HCT116 (cell line): ENCODE results near the gene RPTOR. TPM values are rescaled to one million over a fixed set of nuclear protein-coding genes. Genes with fewer than 3 reads are reported as not detected.

Experiments used
- ATAC-seq: fragments of 200-7000 bp; cut with Tn5 transposase; 2 replicates; pipeline ENCODE4 v1.9.1; 2020; ENCODE audit warnings: mild to moderate bottlenecking, moderate library complexity
- BruUV-seq: library from RNA; stranded (reverse); fragments of 400-500 nt; replicated peaks from 2 replicates; lab custom pipeline; 2021; lab: Mats Ljungman, UMichigan
- CTCF ChIA-PET: fragments of 300-600 bp; sonication (Branson Sonifier 250); formaldehyde crosslinking; loops from one replicate; lab custom pipeline; 2021; ENCODE audit warnings: antibody characterized with exemption; lab: Charles Lee
- POLR2A ChIA-PET: fragments of 300-600, 350-600 bp; sonication (Branson Sonifier 250); formaldehyde crosslinking; loops from one replicate; lab custom pipeline; 2021; ENCODE audit warnings: antibody characterized with exemption; lab: Charles Lee
- RAD21 ChIA-PET, 2 experiments: fragments of 300-600 bp; sonication (Branson Sonifier 250); formaldehyde crosslinking; loops; one replicate each; lab custom pipeline; 2023; ENCODE audit warnings: low total read pairs in 2 of 2; ENCODE audit not compliant: uncharacterized antibody in 2 of 2, unreplicated experiment in 2 of 2, low non-redundant PET in 1 of 2; lab: Charles Lee
- DNase-seq: peaks from one replicate; pipeline ENCODE4 v3.0.0-alpha.2; 2010; ENCODE audit warnings: low read depth, low spot score
- H2AFZ ChIP-seq: fragments of 200-600 bp; shearing (Covaris generic), sonication (generic); 2 replicates; pipeline ENCODE4 v1.6.1; 2017; ENCODE audit warnings: low read depth, mixed run types, mixed read lengths, antibody characterized with exemption, low read length; ENCODE audit not compliant: poor library complexity, severe bottlenecking
- H3K27ac ChIP-seq: 2 replicates; pipeline ENCODE4 v1.5.1; 2012; ENCODE audit warnings: low read depth, low read length
- H3K27me3 ChIP-seq: fragments of 200-600 bp; sonication (generic); 2 replicates; pipeline ENCODE4 v1.6.1; 2016; ENCODE audit warnings: mixed run types, low read length, mixed read lengths; ENCODE audit not compliant: insufficient read depth
- H3K36me3 ChIP-seq, 2 experiments: fragments of 200-500 bp in 1 of 2; fragments of 200-600 bp in 1 of 2; sonication (Bioruptor generic) in 1 of 2; sonication (generic) in 1 of 2; 2 replicates each; pipeline versions ENCODE4 v1.5.1 to v1.6.1; 2014 to 2016; ENCODE audit warnings: low read length in 2 of 2, inconsistent platforms in 1 of 2, mixed read lengths in 1 of 2, mixed run types in 1 of 2; ENCODE audit not compliant: insufficient read depth in 2 of 2, control insufficient read depth in 1 of 2
- H3K4me1 ChIP-seq, 2 experiments: fragments of 200-600 bp in 1 of 2; sonication (generic) in 1 of 2; 2 replicates each; pipeline versions ENCODE4 v1.5.1 to v1.6.1; 2012 to 2017; ENCODE audit warnings: low read length in 2 of 2, inconsistent platforms in 1 of 2, mild to moderate bottlenecking in 1 of 2, mixed read lengths in 1 of 2, mixed run types in 1 of 2, moderate library complexity in 1 of 2; ENCODE audit not compliant: insufficient read depth in 2 of 2, control insufficient read depth in 1 of 2
- H3K4me2 ChIP-seq: fragments of 200-600 bp; sonication (generic); 2 replicates; pipeline ENCODE4 v1.6.1; 2017; ENCODE audit warnings: mixed run types, low read length, mixed read lengths
- H3K4me3 ChIP-seq, 2 experiments: fragments of 200-600 bp in 1 of 2; sonication (generic) in 1 of 2; replicated peaks in 1 of 2; 2 replicates each; pipeline ENCODE4 v1.5.1; 2011 to 2016; ENCODE audit warnings: low read length in 2 of 2, control low read depth in 1 of 2, low read depth in 1 of 2, mild to moderate bottlenecking in 1 of 2, mixed read lengths in 1 of 2, mixed run types in 1 of 2
- H3K79me2 ChIP-seq: fragments of 200-600 bp; sonication (generic); 2 replicates; pipeline ENCODE4 v1.6.1; 2017; ENCODE audit warnings: mild to moderate bottlenecking, mixed run types, low read length, moderate library complexity, mixed read lengths; ENCODE audit not compliant: insufficient read depth
- H3K9ac ChIP-seq: fragments of 200-600 bp; sonication (generic); 2 replicates; pipeline ENCODE4 v1.6.1; 2016; ENCODE audit warnings: low read length, mixed read lengths
- H3K9me2 ChIP-seq: fragments of 200-600 bp; sonication (generic), shearing (Covaris generic); 2 replicates; pipeline ENCODE4 v1.6.1; 2017; ENCODE audit warnings: mixed run types, mild to moderate bottlenecking, moderate library complexity; ENCODE audit not compliant: insufficient read depth
- H3K9me3 ChIP-seq, 2 experiments: fragments of 200-500 bp in 1 of 2; fragments of 200-600 bp in 1 of 2; sonication (Bioruptor generic) in 1 of 2; sonication (generic) in 1 of 2; 2 replicates each; pipeline ENCODE4 v1.6.1; 2014 to 2017; ENCODE audit warnings: low read length in 2 of 2, mixed read lengths in 2 of 2, inconsistent platforms in 1 of 2, low read depth in 1 of 2, mild to moderate bottlenecking in 1 of 2, mixed run types in 1 of 2, moderate library complexity in 1 of 2; ENCODE audit not compliant: control insufficient read depth in 1 of 2, insufficient read depth in 1 of 2
- H4K20me1 ChIP-seq: fragments of 200-600 bp; sonication (generic), shearing (Covaris generic); 2 replicates; pipeline ENCODE4 v1.6.1; 2017; ENCODE audit warnings: mixed run types, mild to moderate bottlenecking, moderate library complexity; ENCODE audit not compliant: insufficient read depth
- ATF3 ChIP-seq: IDR thresholded peaks from 2 replicates; pipeline ENCODE4 v1.6.1; 2012
- CBX3 ChIP-seq: IDR thresholded peaks from 2 replicates; pipeline ENCODE4 v1.6.1; 2012; ENCODE audit warnings: low read depth
- CEBPB ChIP-seq: IDR thresholded peaks from 2 replicates; pipeline ENCODE4 v1.6.1; 2012; ENCODE audit warnings: low read depth
- POLR2A ChIP-seq: IDR thresholded peaks from 2 replicates; pipeline ENCODE4 v1.7.0; 2011; ENCODE audit warnings: borderline replicate concordance; ENCODE audit not compliant: insufficient read depth, insufficient read length; ENCODE audit errors: extremely low read depth
- RAD21 ChIP-seq: IDR thresholded peaks from 2 replicates; pipeline ENCODE4 v1.6.1; 2012; ENCODE audit warnings: low read depth, mild to moderate bottlenecking
- REST ChIP-seq: IDR thresholded peaks from 2 replicates; pipeline ENCODE4 v1.6.1; 2012; ENCODE audit warnings: low read depth
- SIN3A ChIP-seq: IDR thresholded peaks from 2 replicates; pipeline ENCODE4 v1.6.1; 2012; ENCODE audit warnings: low read depth
- SP1 ChIP-seq: IDR thresholded peaks from 2 replicates; pipeline ENCODE4 v1.6.1; 2012; ENCODE audit warnings: low read depth
- TCF7L2 ChIP-seq: IDR thresholded peaks from 2 replicates; pipeline ENCODE4 v1.7.0; 2011; ENCODE audit warnings: borderline replicate concordance, inconsistent platforms; ENCODE audit not compliant: insufficient read depth, insufficient read length; ENCODE audit errors: extremely low read depth
- YY1 ChIP-seq: IDR thresholded peaks from 2 replicates; pipeline ENCODE4 v1.6.1; 2011; ENCODE audit warnings: low read length, low read depth, moderate library complexity, mild to moderate bottlenecking; ENCODE audit not compliant: insufficient replicate concordance; ENCODE audit errors: extremely low read depth
- ZNF274 ChIP-seq: fragments of 200-500 bp; sonication (Bioruptor generic); IDR thresholded peaks from 2 replicates; pipeline ENCODE4 v1.6.1; 2014; ENCODE audit warnings: mild to moderate bottlenecking, low read depth, low read length, inconsistent platforms
- intact Hi-C: fragments of 100-400 bp; cut with micrococcal nuclease; formaldehyde crosslinking; loops from 2 replicates; pipeline ENCODE4 v1.10.0; 2022
- total RNA-seq: library from RNA; stranded (reverse); gene quantifications from one replicate; pipeline ENCODE4 v1.2.1, GENCODE V29; 2021; ENCODE audit not compliant: unreplicated experiment

RPTOR gene
- total RNA-seq, 1 experiment from 2014 or later, result 69.5 TPM

- Histone ChIP-seq H3K4me2 (no peak overlapping the region), H3K4me1 (peaks cover 17 to 40% of the 10 kb centered on the region in 2 experiments), H3K27me3 (no peaks in the 10 kb centered on the region), H3K79me2 (peaks cover 94% of the 10 kb centered on the region), H3K36me3 (no peaks in the 10 kb centered on the region), H2AFZ (no peak overlapping the region), H3K9me3 (no peaks in the 10 kb centered on the region), H4K20me1 (peaks cover 19% of the 10 kb centered on the region; the same call in 1 of the 2 replicates), H3K9ac (no peak overlapping the region), H3K27ac (no peak overlapping the region), H3K9me2 (no peaks in the 10 kb centered on the region), H3K4me3 (no peak overlapping the region)
- RAD21 ChIA-PET, result no interaction called here
- CTCF ChIA-PET, result interaction anchor here (0.9 to 1.0 kb wide), 2 partner anchors 21 to 302 kb away, joined by 3 read pairs; no protein-coding TSS in a partner anchor
- POLR2A ChIA-PET, result no interaction called here
- ATAC-seq (no peak), DNase-seq (no peak)
- BruUV-seq, result no TSS peak
- intact Hi-C loops, result no loop called here
- TF ChIP-seq ZNF274 (no peak), SP1 (no peak), RAD21 (no peak), TCF7L2 (no peak), POLR2A (no peak), REST (no peak), SIN3A (no peak), YY1 (no peak), CBX3 (no peak), ATF3 (no peak), CEBPB (no peak)
These were observed 52.3 kb downstream of the RPTOR start for GRCh38 chr17:80596760-80597608.
